ENCODE measurements around the gene SALL4.
"Not testable (repeated sequence)": the region's sequence is repeated elsewhere in the genome, so short reads cannot be mapped to it uniquely, and the experiment has no call there.

Gene SALL4

GRCh38 chr20:51801122-51801822 lies 1.0 kb downstream of the SALL4 start:
- DNase-seq = no peak

DNA sequence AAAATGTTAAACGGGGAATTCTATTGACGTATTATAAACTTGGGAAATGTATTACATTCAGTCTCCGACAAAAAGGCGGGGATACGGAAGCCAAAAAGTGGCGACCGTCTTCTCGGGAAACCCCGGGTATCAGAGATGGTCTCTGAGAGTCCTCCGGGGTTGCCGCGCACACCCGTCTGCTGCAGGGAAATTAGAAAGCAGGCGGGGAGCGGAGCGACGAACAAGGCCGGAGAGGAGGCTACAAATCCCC lies 1.5 kb downstream of the SALL4 start:
- DNase-seq = no peak

DNA sequence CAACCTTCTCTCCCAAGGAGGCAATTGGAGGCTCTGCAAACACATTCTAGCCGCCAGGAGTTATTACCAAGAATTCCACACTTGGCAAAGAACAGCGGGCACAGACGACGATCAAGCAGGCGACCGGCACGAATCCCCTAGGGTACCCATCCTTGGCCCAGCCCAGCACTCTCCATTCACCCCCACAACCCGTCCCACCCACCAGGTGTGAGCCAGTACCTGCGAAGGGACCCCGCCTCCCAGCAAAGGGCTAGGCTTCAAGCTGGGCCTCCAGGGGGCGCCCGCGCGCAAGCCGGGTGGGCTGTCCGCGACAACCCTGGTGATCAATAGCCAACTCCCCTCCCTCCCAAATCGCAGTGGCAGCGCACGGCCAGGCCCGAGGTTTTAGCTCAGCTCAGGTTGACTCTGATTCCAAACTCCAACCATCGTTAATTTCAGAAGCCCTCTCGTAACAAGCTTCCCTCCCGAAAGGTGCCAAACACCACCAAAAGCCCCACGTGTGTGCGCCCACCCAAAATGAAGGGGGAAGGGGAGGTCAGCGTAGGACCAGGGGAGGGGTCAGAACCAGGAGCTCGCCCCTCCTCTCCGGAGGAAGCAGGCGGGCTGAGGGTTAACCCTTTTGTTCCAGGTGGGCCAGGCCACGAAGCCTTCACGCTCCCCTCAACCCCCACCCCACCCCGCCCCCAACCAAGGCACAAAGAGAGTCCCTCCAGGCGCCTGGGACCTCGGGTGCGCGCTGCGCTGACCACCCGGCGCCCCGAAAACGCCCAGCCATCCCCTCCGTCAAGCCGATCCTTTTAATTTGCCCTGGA lies 2.1 kb downstream of the SALL4 start:
- DNase-seq = peak; percentile 69 to 74

GRCh38 chr20:51799401-51799860 lies 2.9 kb downstream of the SALL4 start:
- DNase-seq = no peak

DNA sequence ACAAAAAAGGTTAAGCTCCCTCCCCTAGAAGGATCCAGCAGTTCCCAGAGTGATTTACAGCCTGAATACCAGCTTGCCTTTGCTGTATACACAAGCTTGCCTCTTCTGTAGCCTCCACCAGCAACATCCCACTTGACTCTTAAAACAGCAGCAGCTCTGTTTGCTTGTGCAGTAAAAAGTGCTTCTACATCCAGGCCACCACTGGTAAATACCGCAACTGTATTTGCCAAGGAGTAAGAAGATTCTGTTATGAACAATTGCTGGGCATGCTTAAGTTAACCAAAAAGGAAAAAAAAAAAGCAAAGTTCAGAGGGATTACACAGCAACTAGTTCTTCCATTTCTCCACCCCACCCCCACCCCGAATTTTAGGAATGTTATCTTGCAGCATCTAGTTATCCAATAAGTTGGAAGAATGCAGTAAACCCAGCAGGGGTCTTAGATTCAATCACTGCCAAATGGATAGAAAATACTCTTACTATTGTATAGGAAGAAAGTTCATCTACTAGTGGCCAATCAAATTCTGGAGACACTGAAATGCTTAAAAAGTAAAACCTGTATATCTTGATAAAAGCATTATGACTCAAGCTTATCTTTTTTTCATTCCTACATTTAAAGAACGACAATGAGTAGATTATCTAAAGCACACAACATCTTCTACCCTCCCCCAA lies 4.8 kb downstream of the SALL4 start:
- DNase-seq = no peak

DNA sequence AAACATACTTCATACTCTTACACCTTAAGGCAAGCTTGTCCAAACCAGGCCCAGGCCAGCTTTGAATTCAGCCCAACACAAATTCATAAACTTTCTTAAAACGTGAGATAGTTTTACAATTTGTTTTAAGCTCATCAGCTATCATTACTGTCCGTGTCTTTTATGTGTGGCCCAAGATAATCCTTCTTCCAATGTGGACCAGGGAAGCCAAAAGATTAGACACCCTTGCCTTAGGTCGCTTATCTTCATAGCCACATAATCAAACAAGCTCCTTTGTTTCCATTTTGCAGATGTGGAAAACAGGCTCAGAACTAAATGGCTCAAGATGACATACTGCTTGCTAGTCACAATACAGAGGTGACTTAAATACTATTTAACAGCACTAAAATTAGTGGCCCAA lies 6.0 kb downstream of the SALL4 start:
- no peak for DNase-seq

DNA sequence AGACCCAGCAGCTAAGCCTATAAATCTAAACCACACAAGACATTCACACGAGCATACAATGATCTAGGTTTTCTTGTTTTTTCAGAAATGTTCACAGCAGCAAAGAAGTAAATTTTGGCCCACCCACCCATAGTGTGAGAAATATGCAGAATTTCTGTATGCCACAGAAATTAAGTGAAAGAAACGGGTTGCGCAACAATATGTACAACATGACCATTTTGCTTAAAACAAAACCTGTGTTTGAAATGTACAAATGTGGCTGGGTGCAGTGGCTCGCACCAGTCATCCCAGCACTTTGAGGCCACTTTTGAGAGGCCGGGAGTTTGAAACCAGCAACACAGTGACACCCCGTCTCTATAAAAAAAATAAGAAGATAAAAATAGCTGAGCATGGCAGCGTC lies 9.4 kb downstream of the SALL4 start:
- no peak for DNase-seq

DNA sequence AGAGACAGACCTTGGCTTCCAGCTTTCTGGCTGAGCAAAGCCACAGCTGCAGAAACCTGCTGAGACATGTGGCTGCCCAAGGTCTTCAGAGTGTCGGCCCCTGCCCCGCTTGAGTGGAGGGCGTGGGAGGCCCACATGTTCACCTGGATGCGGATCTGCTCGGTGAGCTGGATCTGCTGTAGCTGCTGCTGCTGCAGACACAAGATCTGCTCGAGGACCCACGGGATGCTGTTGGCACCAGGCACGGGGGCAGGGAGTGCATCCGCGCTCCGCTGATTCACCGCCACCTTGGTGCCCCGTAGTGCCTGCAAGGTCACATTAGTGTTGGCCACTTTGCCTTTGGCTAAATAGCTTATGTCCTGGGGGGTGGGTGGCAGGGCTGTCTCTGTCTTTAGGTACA lies 10.7 kb downstream of the SALL4 start:
- DNase-seq = no peak

DNA sequence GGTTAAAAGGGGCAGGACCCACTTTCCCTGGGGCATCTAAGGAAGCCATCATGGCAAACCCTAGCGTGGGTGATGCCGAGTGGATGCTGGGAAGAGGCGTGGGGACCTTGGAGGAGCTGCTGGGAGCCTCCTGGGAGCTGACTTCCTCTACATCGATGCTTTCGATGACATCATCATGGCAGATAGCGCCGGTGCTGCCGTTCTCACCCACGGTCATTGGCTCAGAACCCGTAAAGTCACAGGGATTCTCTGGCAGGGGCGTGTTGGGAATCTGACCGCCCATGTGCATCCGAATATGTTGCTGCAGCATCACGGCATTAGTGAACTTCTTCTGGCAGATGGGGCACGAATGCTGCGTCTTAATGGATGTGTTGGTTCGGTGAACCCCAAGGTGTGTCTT lies 12.1 kb downstream of the SALL4 start:
- DNase-seq = no peak

- DNase-seq = no peak
Measured at GRCh38 chr20:51789434-51789833, 12.9 kb downstream of the SALL4 start.

- DNase-seq = no peak
Measured at GRCh38 chr20:51788822-51789221, 13.5 kb downstream of the SALL4 start.

DNA sequence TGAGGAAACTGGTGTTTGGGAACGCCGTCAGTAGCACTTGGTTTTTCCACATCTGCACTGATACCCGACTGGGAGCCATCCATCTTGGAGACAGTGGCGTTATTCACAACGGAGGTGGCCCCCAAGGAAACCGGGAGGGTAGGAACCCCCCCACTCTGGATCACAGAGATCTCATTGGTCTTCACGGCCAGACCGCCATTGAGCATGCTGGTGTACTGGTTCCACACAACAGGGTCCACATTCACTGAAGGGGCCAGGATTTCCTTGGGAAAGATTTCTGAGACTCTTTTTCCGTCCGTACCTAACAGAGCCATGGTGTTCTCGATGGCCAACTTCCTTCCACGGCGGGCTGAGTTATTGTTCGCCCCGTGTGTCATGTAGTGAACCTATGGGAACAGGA lies 18.0 kb downstream of the SALL4 start:
- DNase-seq = no peak

- DNase-seq = not testable (repeated sequence)
Measured at GRCh38 chr20:51778229-51778759, 24.0 kb downstream of the SALL4 start.

DNA sequence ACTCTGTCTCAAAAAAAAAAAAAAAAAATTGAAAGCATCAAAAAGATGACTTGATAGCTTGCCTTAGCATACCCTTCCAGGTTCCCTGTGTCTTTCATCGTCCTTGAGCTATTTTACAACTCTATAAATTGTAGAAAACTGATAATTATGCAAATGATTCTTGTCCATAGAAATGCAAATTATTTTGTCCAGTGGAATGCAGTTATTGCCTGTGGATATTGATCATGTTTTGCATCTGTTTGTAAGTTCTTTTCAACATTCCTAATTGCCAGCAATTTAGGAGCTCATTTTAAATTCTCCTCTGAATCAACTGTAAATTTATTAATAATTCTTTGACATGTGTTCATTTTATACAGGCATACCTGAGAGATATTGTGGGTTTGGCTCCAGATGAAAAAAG lies 27.1 kb downstream of the SALL4 start:
- DNase-seq = no peak

GRCh38 chr20:51772236-51772635 lies 30.1 kb downstream of the SALL4 start:
- DNase-seq = no peak

GRCh38 chr20:51769976-51770615 lies 32.2 kb downstream of the SALL4 start:
- DNase-seq = no peak

- no peak for DNase-seq
Measured at GRCh38 chr20:51768759-51769517, 33.4 kb downstream of the SALL4 start.

- no peak for DNase-seq
Measured at GRCh38 chr20:51767867-51768758, 34.2 kb downstream of the SALL4 start, which contains the start of gene ATP9A. Gene ATP9A (minus strand): TSS chr20:51768390. CDS start chr20:51768369, 21 bp downstream.

DNA sequence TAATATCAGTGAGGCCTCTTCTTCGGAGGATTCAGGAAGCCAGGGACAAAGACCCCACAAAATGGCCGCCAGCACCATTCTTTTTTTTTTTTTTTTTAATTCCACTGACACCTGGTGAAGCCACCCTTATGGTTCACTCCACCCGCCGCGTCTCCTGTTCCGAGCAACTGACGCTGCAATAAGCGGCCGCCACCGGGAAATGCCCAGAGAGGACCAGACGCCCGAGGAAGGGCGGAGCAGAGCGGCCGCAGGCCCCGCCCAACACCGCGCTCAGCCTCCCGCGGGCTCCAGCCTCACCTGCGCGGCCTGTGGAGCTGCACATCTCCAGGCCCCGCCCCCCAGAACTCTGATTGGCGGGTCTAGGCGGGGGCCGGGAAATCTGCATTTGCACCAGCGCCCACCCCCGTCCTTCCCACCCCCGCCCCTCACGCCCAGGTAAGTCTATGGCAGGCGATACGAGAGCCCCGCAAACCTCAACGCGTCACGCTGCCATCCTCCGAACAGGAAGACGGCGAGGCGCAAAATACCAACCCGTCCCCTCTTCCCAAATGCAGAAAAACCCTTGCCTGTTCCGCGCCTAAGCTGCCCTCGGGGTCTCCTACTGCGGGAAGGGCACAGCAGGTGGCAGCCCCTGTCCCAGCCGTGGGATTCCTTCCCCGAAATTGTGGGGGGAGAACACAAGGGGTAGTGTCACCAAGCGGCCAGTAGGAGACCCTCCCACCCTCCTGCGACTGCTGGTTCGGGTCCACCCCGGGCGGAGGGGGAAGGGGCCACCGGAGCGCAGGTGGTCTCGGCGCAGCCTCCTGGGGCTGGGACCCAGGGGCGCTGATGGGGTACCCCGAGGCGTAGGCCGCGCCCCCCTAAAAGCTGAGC lies 35.1 kb downstream of the SALL4 start:
- DNase-seq = peak; percentile 25 to 49

- DNase-seq = not testable (repeated sequence)
Measured at GRCh38 chr20:51765381-51765780, 36.9 kb downstream of the SALL4 start.
